Measurements from ENCODE around the gene SPON1.

GRCh38 chr11:14022821-14023220 is 60.3 kb downstream of the SPON1 start:
- TF ChIP-seq, protein P1, sequence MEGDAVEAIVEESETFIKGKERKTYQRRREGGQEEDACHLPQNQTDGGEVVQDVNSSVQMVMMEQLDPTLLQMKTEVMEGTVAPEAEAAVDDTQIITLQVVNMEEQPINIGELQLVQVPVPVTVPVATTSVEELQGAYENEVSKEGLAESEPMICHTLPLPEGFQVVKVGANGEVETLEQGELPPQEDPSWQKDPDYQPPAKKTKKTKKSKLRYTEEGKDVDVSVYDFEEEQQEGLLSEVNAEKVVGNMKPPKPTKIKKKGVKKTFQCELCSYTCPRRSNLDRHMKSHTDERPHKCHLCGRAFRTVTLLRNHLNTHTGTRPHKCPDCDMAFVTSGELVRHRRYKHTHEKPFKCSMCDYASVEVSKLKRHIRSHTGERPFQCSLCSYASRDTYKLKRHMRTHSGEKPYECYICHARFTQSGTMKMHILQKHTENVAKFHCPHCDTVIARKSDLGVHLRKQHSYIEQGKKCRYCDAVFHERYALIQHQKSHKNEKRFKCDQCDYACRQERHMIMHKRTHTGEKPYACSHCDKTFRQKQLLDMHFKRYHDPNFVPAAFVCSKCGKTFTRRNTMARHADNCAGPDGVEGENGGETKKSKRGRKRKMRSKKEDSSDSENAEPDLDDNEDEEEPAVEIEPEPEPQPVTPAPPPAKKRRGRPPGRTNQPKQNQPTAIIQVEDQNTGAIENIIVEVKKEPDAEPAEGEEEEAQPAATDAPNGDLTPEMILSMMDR (IDR thresholded peaks at IDR 0.05): no peak
- TF ChIP-seq ZBTB43 (CRISPR knock-in tag; IDR thresholded peaks at IDR 0.05): no peak
- no peak for TF ChIP-seq ZNF425 (CRISPR knock-in tag; conservative IDR thresholded peaks at IDR 0.05)
